Measurements from ENCODE around the gene ENOX1. TPM values are rescaled to one million over a fixed set of nuclear protein-coding genes. Genes with fewer than 3 reads are reported as not detected.
A peak's percentile ranks its signal among the peaks of the same experiment; 100 is the strongest.

Gene ENOX1
- polyA plus RNA-seq, 3 donors = 0.04 TPM; not detected in 2

GRCh38 chr13:43359536-43359935, 427.2 kb downstream of the ENOX1 start:
- H3K79me2 ChIP-seq (ENCODE audit: insufficient read depth, low read length) = no peaks in the 10 kb centered on the region
- Mint-ChIP-seq H3K27me3 (ENCODE audit: low read depth in 3 of 3) (peaks cover 0 to 4% (median 0%) of the 10 kb centered on the region in 3 donors), H3K4me1 (peaks cover 50% of the 10 kb centered on the region), H3K4me3 (no peak overlapping the region), H3K27ac (no peak overlapping the region), H3K36me3 (no peaks in the 10 kb centered on the region), H3K9me3 (peaks cover 0 to 4% (median 0%) of the 10 kb centered on the region in 7 donors)
- H3K4me3 ChIP-seq (replicated peaks in 1 of 3; ENCODE audit: low read depth in 2 of 3, low read length in 3 of 3) = no peak overlapping the region
- H2AFZ ChIP-seq (ENCODE audit: insufficient read depth, low read depth, low read length, poor library complexity, severe bottlenecking) = no peak overlapping the region
- no peak overlapping the region for H3K9ac ChIP-seq (ENCODE audit: insufficient read depth, low read length, poor library complexity, severe bottlenecking)
- 100% methylated on average over 3 of the region's 4 CpGs for WGBS (ENCODE audit: insufficient coverage)
- no peak overlapping the region for H3K4me2 ChIP-seq (replicated peaks; ENCODE audit: extremely low read depth, low read length, poor library complexity, severe bottlenecking)
- intact Hi-C loops (cut with micrococcal nuclease) = no loop called here
- no peak for TF ChIP-seq CTCF (IDR thresholded peaks at IDR 0.05)
- H3K27me3 ChIP-seq (ENCODE audit: control insufficient read depth in 2 of 2, insufficient read depth in 2 of 2, low read length in 2 of 2) = no peaks in the 10 kb centered on the region
- no peaks in the 10 kb centered on the region for H3K36me3 ChIP-seq (replicated peaks in 1 of 2; ENCODE audit: control insufficient read depth in 1 of 2, insufficient read depth in 2 of 2, low read length in 2 of 2)
- H3K27ac ChIP-seq (ENCODE audit: low read depth in 1 of 2, low read length in 2 of 2) = no peak overlapping the region
- no peaks in the 10 kb centered on the region for H4K20me1 ChIP-seq (ENCODE audit: insufficient read depth, low read length)
- H3K4me1 ChIP-seq (ENCODE audit: control insufficient read depth in 1 of 2, insufficient read depth in 2 of 2, low read length in 2 of 2) = peaks cover 34 to 41% of the 10 kb centered on the region in 2 donors
- no peak for DNase-seq
- H3K9me3 ChIP-seq (replicated peaks in 1 of 2; ENCODE audit: control insufficient read depth in 1 of 2, insufficient read depth in 1 of 2, low read length in 2 of 2) = no peaks in the 10 kb centered on the region

GRCh38 chr13:43357564-43357963, 429.2 kb downstream of the ENOX1 start:
- Histone ChIP-seq H3K9ac (ENCODE audit: insufficient read depth, low read length, poor library complexity, severe bottlenecking) (no peak overlapping the region), H3K4me1 (ENCODE audit: control insufficient read depth in 1 of 2, insufficient read depth in 2 of 2, low read length in 2 of 2) (peaks cover 34 to 41% of the 10 kb centered on the region in 2 donors), H3K4me3 (replicated peaks in 1 of 3; ENCODE audit: low read depth in 2 of 3, low read length in 3 of 3) (no peak overlapping the region), H3K79me2 (ENCODE audit: insufficient read depth, low read length) (no peaks in the 10 kb centered on the region), H3K4me2 (replicated peaks; ENCODE audit: extremely low read depth, low read length, poor library complexity, severe bottlenecking) (no peak overlapping the region), H2AFZ (ENCODE audit: insufficient read depth, low read depth, low read length, poor library complexity, severe bottlenecking) (peak overlapping the region; percentile 61), H3K9me3 (replicated peaks in 1 of 2; ENCODE audit: control insufficient read depth in 1 of 2, insufficient read depth in 1 of 2, low read length in 2 of 2) (no peaks in the 10 kb centered on the region), H4K20me1 (ENCODE audit: insufficient read depth, low read length) (no peaks in the 10 kb centered on the region), H3K27ac (ENCODE audit: low read depth in 1 of 2, low read length in 2 of 2) (no peak overlapping the region), H3K36me3 (replicated peaks in 1 of 2; ENCODE audit: control insufficient read depth in 1 of 2, insufficient read depth in 2 of 2, low read length in 2 of 2) (no peaks in the 10 kb centered on the region), H3K27me3 (ENCODE audit: control insufficient read depth in 2 of 2, insufficient read depth in 2 of 2, low read length in 2 of 2) (no peaks in the 10 kb centered on the region)
- 30% methylated on average over 3 of the region's 4 CpGs for WGBS (ENCODE audit: insufficient coverage)
- H3K27ac Mint-ChIP-seq = peak overlapping the region in 1 of 7 donors; percentile 62
- no peaks in the 10 kb centered on the region for H3K36me3 Mint-ChIP-seq
- H3K4me3 Mint-ChIP-seq = no peak overlapping the region
- intact Hi-C loops (cut with micrococcal nuclease) = no loop called here
- H3K4me1 Mint-ChIP-seq = peaks cover 50% of the 10 kb centered on the region
- peaks cover 0 to 3% (median 0%) of the 10 kb centered on the region in 3 donors for H3K27me3 Mint-ChIP-seq (ENCODE audit: low read depth in 3 of 3)
- no peak for DNase-seq
- TF ChIP-seq CTCF (IDR thresholded peaks at IDR 0.05) = no peak
- peaks cover 0 to 4% (median 0%) of the 10 kb centered on the region in 7 donors for H3K9me3 Mint-ChIP-seq
